ENCODE data around the gene FZD1. TPM values are rescaled to one million over a fixed set of nuclear protein-coding genes. Genes with fewer than 3 reads are reported as not detected.

Gene FZD1
- total RNA-seq, 1 experiment from 2014 or later, result 2.8 TPM

DNA sequence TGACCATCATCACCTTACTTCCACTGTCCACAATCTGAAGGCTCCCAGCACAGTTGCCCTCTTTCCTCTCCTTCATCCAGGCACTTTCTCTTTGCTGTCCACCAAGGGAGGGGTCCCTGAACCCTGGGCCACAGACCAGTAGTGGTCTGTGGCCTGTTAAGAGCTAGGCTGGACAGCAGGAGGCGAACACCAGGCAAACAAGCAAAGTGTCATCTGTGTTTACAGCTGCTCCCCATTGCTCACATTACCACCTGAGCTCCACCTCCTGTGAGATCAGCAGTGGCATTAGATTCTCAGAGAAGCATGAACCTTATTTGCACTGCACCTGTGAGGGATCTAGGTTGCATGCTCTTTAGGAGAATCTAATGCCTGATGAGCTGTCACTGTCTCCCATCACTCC lies 27.7 kb downstream of the FZD1 start:
- Histone ChIP-seq H4K20me1 (ENCODE audit: insufficient read depth) (no peaks in the 10 kb centered on the region; the same call in 1 of the 2 replicates), H3K9me2 (ENCODE audit: insufficient read depth) (no peaks in the 10 kb centered on the region), H2AFZ (no peak overlapping the region), H3K36me3 (ENCODE audit: low read depth) (no peaks in the 10 kb centered on the region), H3K4me1 (replicated peaks; ENCODE audit: insufficient read depth) (no peaks in the 10 kb centered on the region), H3K27ac (no peak overlapping the region), H3F3A (ENCODE audit: insufficient read depth, low read depth) (no peaks in the 10 kb centered on the region), H3K9me3 (ENCODE audit: insufficient read depth, low read depth) (no peaks in the 10 kb centered on the region), H3K4me2 (no peak overlapping the region), H3K27me3 (ENCODE audit: insufficient read depth, low read depth) (no peaks in the 10 kb centered on the region), H3K79me2 (ENCODE audit: low read depth) (no peaks in the 10 kb centered on the region), H3K4me3 (no peak overlapping the region)
- no TSS peak for BruUV-seq (replicated peaks)
- CTCF ChIA-PET, result no interaction called here
- no peak for DNase-seq
- POLR2A ChIA-PET (ENCODE audit: unreplicated experiment), result no interaction called here
- TF ChIP-seq, protein P1, sequence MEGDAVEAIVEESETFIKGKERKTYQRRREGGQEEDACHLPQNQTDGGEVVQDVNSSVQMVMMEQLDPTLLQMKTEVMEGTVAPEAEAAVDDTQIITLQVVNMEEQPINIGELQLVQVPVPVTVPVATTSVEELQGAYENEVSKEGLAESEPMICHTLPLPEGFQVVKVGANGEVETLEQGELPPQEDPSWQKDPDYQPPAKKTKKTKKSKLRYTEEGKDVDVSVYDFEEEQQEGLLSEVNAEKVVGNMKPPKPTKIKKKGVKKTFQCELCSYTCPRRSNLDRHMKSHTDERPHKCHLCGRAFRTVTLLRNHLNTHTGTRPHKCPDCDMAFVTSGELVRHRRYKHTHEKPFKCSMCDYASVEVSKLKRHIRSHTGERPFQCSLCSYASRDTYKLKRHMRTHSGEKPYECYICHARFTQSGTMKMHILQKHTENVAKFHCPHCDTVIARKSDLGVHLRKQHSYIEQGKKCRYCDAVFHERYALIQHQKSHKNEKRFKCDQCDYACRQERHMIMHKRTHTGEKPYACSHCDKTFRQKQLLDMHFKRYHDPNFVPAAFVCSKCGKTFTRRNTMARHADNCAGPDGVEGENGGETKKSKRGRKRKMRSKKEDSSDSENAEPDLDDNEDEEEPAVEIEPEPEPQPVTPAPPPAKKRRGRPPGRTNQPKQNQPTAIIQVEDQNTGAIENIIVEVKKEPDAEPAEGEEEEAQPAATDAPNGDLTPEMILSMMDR (conservative IDR thresholded peaks at IDR 0.05), result no peak
- no peak for TF ChIP-seq EZH2 (IDR thresholded peaks at IDR 0.05; ENCODE audit: low read depth)
- intact Hi-C loops (cut with micrococcal nuclease; ENCODE audit: unreplicated experiment), result no loop called here

DNA sequence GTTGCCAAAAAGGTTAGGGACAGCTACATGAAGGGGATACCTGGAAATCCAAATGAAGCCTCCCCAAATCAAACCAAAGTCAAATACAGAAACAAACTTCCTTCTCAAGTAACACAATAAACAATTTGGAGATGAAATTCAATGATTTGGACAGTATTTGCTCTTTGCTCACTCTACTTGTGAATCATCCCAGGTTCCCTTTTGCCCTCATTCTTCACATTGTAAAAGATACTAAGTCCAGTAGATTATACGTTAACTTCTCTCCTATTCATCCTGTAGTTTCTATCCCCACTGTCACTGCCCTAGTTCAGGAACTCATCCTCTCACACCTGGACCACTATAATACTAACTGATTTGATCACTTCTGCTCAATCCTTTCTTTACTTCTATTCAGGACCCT lies 28.3 kb downstream of the FZD1 start:
- ChIA-PET CTCF (no interaction called here), POLR2A (ENCODE audit: unreplicated experiment) (no interaction called here)
- Histone ChIP-seq H3F3A (ENCODE audit: insufficient read depth, low read depth) (no peaks in the 10 kb centered on the region), H2AFZ (no peak overlapping the region), H3K9me3 (ENCODE audit: insufficient read depth, low read depth) (no peaks in the 10 kb centered on the region), H3K27me3 (ENCODE audit: insufficient read depth, low read depth) (no peaks in the 10 kb centered on the region), H4K20me1 (ENCODE audit: insufficient read depth) (no peaks in the 10 kb centered on the region; the same call in 1 of the 2 replicates), H3K4me1 (replicated peaks; ENCODE audit: insufficient read depth) (no peaks in the 10 kb centered on the region), H3K4me3 (no peak overlapping the region), H3K4me2 (no peak overlapping the region), H3K27ac (no peak overlapping the region), H3K36me3 (ENCODE audit: low read depth) (no peaks in the 10 kb centered on the region), H3K79me2 (ENCODE audit: low read depth) (no peaks in the 10 kb centered on the region), H3K9me2 (ENCODE audit: insufficient read depth) (no peaks in the 10 kb centered on the region)
- no peak for DNase-seq
- no TSS peak for BruUV-seq (replicated peaks)
- TF ChIP-seq, protein P1 (conservative IDR thresholded peaks at IDR 0.05), result no peak
- no peak for TF ChIP-seq EZH2 (IDR thresholded peaks at IDR 0.05; ENCODE audit: low read depth)
- intact Hi-C loops (cut with micrococcal nuclease; ENCODE audit: unreplicated experiment), result no loop called here

DNA sequence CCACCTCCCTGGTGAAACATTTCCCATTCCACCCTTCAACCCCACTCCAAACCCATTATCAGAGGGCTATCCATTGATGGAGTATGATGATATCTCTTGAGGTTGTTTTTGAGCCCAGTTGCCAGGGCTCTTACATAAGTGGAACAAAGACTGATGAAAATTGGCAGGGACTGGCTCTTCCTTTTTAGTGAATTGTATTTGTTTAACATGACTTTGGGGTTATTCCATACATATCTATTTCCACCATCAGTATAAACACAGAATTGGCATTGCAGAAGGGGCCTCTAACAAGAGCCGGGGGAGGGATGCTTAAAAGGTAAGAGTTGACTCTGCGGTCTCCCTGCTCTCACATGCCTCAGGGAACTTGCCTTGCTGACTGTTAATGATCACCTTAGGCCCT lies 28.9 kb downstream of the FZD1 start:
- CTCF ChIA-PET, result no interaction called here
- Histone ChIP-seq H3K4me1 (replicated peaks; ENCODE audit: insufficient read depth) (no peaks in the 10 kb centered on the region), H3K36me3 (ENCODE audit: low read depth) (no peaks in the 10 kb centered on the region), H3K4me3 (no peak overlapping the region), H3K27ac (no peak overlapping the region), H4K20me1 (ENCODE audit: insufficient read depth) (no peaks in the 10 kb centered on the region; the same call in 1 of the 2 replicates), H3K79me2 (ENCODE audit: low read depth) (no peaks in the 10 kb centered on the region), H3K9me3 (ENCODE audit: insufficient read depth, low read depth) (no peaks in the 10 kb centered on the region), H2AFZ (no peak overlapping the region), H3K4me2 (no peak overlapping the region), H3K9me2 (ENCODE audit: insufficient read depth) (no peaks in the 10 kb centered on the region), H3K27me3 (ENCODE audit: insufficient read depth, low read depth) (no peaks in the 10 kb centered on the region), H3F3A (ENCODE audit: insufficient read depth, low read depth) (no peaks in the 10 kb centered on the region)
- intact Hi-C loops (cut with micrococcal nuclease; ENCODE audit: unreplicated experiment), result no loop called here
- DNase-seq, result no peak
- TF ChIP-seq EZH2 (IDR thresholded peaks at IDR 0.05; ENCODE audit: low read depth), result no peak
- TF ChIP-seq, protein P1 (conservative IDR thresholded peaks at IDR 0.05), result no peak
- POLR2A ChIA-PET (ENCODE audit: unreplicated experiment), result interaction anchor here (0.6 kb wide), 1 partner anchor 102 kb away, joined by 6 read pairs; no protein-coding TSS in a partner anchor
- BruUV-seq (replicated peaks), result no TSS peak

All from PC-9 (cell line).